HUES6 (cell line): ENCODE data around the gene JPT1.
"Not testable (repeated sequence)": the region's sequence is repeated elsewhere in the genome, so short reads cannot be mapped to it uniquely, and the experiment has no call there.

Experiments used
- H3K27ac ChIP-seq: 2 replicates; pipeline ENCODE4 v1.7.0; 2013; ENCODE audit warnings: low read depth, mild to moderate bottlenecking, low read length, inconsistent platforms
- H3K27me3 ChIP-seq: 2 replicates; pipeline ENCODE4 v1.6.1; 2013; ENCODE audit warnings: low read length; ENCODE audit not compliant: control insufficient read depth, insufficient read depth
- H3K36me3 ChIP-seq: 2 replicates; pipeline ENCODE4 v1.6.1; 2013; ENCODE audit warnings: low read length; ENCODE audit not compliant: control insufficient read depth, insufficient read depth
- H3K4me1 ChIP-seq: 2 replicates; pipeline ENCODE4 v1.6.1; 2013; ENCODE audit warnings: low read length; ENCODE audit not compliant: control insufficient read depth, insufficient read depth
- H3K4me3 ChIP-seq: 2 replicates; pipeline ENCODE4 v1.5.1; 2013; ENCODE audit warnings: low read depth, low read length
- H3K9ac ChIP-seq: one replicate; pipeline ENCODE4 v1.6.1; 2013; ENCODE audit warnings: mild to moderate bottlenecking, low read length
- H3K9me3 ChIP-seq: 2 replicates; pipeline ENCODE4 v1.6.1; 2013; ENCODE audit warnings: low read depth, low read length; ENCODE audit not compliant: control insufficient read depth, insufficient read depth

JPT1 gene

GRCh38 chr17:75181110-75181509, 26.8 kb upstream of the JPT1 start:
- Histone ChIP-seq H3K4me1 (peaks cover 8% of the 10 kb centered on the region; the same call in 1 of the 2 replicates), H3K27me3 (no peaks in the 10 kb centered on the region), H3K9me3 (no peaks in the 10 kb centered on the region), H3K36me3 (peaks cover 48% of the 10 kb centered on the region), H3K27ac (no peak overlapping the region), H3K9ac (peak overlapping the region; percentile 100), H3K4me3 (peak overlapping the region; percentile 97)

GRCh38 chr17:75178453-75178852, 24.1 kb upstream of the JPT1 start:
- peaks cover 75% of the 10 kb centered on the region for H3K36me3 ChIP-seq
- H3K4me3 ChIP-seq = no peak overlapping the region
- no peak overlapping the region for H3K27ac ChIP-seq
- no peaks in the 10 kb centered on the region for H3K9me3 ChIP-seq
- H3K4me1 ChIP-seq = peaks cover 4% of the 10 kb centered on the region; the same call in 1 of the 2 replicates
- no peak overlapping the region for H3K9ac ChIP-seq
- no peaks in the 10 kb centered on the region for H3K27me3 ChIP-seq

GRCh38 chr17:75176625-75177024, 22.3 kb upstream of the JPT1 start:
- Histone ChIP-seq H3K27ac (no peak overlapping the region), H3K36me3 (peaks cover 88% of the 10 kb centered on the region), H3K9ac (no peak overlapping the region), H3K27me3 (no peaks in the 10 kb centered on the region), H3K4me3 (no peak overlapping the region), H3K9me3 (no peaks in the 10 kb centered on the region), H3K4me1 (no peaks in the 10 kb centered on the region; the same call in 1 of the 2 replicates)

DNA sequence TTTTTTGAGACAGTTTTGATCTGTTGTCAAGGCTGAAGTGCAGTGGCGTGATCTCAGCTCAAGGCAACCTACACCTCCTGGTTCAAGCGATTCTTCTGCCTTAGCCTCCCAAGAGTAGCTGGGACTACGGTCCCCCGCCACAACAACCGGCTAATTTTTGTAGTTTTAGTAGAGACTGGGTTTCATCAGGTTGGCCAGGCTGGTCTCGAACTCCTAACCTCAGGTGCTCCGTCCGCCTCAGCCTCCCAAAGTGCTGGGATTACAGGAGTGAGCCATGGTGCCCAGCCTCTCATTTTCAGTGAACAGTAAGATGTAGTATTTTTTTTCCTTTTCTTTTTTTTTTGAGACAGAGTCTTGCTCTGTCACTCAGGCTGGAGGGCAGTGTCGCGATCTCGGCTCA, 20.7 kb upstream of the JPT1 start:
- H3K36me3 ChIP-seq = peaks cover 92% of the 10 kb centered on the region

DNA sequence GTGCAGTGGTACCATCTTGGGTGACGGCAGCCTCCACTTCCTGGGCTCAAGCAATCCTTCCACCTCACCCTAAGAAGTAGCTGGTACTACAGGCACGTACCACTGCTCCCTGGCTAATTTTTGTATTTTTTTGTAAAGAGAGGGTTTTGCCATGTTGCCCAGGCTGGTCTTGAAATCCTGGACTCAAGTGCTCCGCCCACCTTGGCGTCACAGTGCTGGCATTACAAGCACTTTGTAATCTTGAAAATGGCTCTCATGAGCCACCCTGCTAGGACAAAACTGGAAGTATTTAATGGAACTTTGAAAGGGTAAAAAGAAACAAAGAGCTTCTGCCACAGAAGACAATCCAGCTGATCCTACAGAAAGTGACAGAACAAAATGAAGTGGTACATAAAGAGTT, 19.2 kb upstream of the JPT1 start:
- no peaks in the 10 kb centered on the region for H3K27me3 ChIP-seq
- H3K27ac ChIP-seq = no peak overlapping the region
- H3K9me3 ChIP-seq = no peaks in the 10 kb centered on the region
- no peak overlapping the region for H3K4me3 ChIP-seq
- H3K36me3 ChIP-seq = peaks cover 88% of the 10 kb centered on the region
- no peak overlapping the region for H3K9ac ChIP-seq
- H3K4me1 ChIP-seq = no peaks in the 10 kb centered on the region

More for the DNA sequence above, 20.7 kb upstream of the JPT1 start:
- Histone ChIP-seq H3K4me3 (no peak overlapping the region), H3K27me3 (no peaks in the 10 kb centered on the region), H3K9me3 (no peaks in the 10 kb centered on the region), H3K9ac (no peak overlapping the region), H3K4me1 (no peaks in the 10 kb centered on the region), H3K27ac (no peak overlapping the region)

GRCh38 chr17:75168998-75169397, 14.7 kb upstream of the JPT1 start:
- no peak overlapping the region for H3K27ac ChIP-seq
- H3K9me3 ChIP-seq = no peaks in the 10 kb centered on the region
- H3K9ac ChIP-seq = no peak overlapping the region
- H3K27me3 ChIP-seq = no peaks in the 10 kb centered on the region
- no peaks in the 10 kb centered on the region for H3K4me1 ChIP-seq
- H3K36me3 ChIP-seq = peaks cover 75% of the 10 kb centered on the region
- H3K4me3 ChIP-seq = no peak overlapping the region

GRCh38 chr17:75164606-75165005, 10.3 kb upstream of the JPT1 start:
- not testable (repeated sequence) for H3K27me3 ChIP-seq, H3K9ac ChIP-seq, H3K4me1 ChIP-seq, H3K27ac ChIP-seq, H3K4me3 ChIP-seq, H3K9me3 ChIP-seq
- peaks cover 49% of the 10 kb centered on the region for H3K36me3 ChIP-seq

GRCh38 chr17:75163074-75163473, 8.8 kb upstream of the JPT1 start:
- no peaks in the 10 kb centered on the region for H3K4me1 ChIP-seq
- no peaks in the 10 kb centered on the region for H3K27me3 ChIP-seq
- H3K4me3 ChIP-seq = no peak overlapping the region
- no peak overlapping the region for H3K9ac ChIP-seq
- H3K27ac ChIP-seq = no peak overlapping the region
- peaks cover 36% of the 10 kb centered on the region for H3K36me3 ChIP-seq
- no peaks in the 10 kb centered on the region for H3K9me3 ChIP-seq

DNA sequence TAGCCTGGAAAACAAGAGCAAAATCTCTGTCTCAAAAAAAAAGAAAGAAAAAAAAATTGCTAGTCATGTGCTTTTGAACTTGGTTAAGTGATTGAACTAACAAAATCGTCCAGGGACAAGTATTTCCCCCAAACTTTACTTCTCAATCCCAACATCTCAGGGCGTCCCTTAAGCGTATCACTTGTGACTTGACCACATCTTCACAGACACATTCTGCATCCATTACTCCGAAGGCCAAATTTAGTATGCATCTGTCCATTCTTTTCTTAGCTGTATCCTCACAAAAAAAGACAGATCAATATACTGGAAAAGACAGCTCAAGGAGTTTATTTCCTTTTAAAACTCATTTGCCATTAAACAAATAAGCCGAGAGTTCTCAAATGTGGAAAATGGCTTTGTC, 5.9 kb upstream of the JPT1 start:
- Histone ChIP-seq H3K36me3 (peaks cover 14% of the 10 kb centered on the region; the same call in 1 of the 2 replicates), H3K4me3 (no peak overlapping the region), H3K27ac (no peak overlapping the region), H3K4me1 (peaks cover 5% of the 10 kb centered on the region), H3K9ac (no peak overlapping the region), H3K9me3 (no peaks in the 10 kb centered on the region), H3K27me3 (no peaks in the 10 kb centered on the region)

GRCh38 chr17:75159196-75160031, 5.1 kb upstream of the JPT1 start:
- Histone ChIP-seq H3K36me3 (peaks cover 11% of the 10 kb centered on the region; the same call in 1 of the 2 replicates), H3K9ac (no peak overlapping the region), H3K4me3 (no peak overlapping the region), H3K4me1 (peaks cover 11% of the 10 kb centered on the region), H3K9me3 (no peaks in the 10 kb centered on the region), H3K27ac (0 out of 2 replicates have a peak overlapping the region, but pooled peaks have one; percentile 26), H3K27me3 (no peaks in the 10 kb centered on the region)

GRCh38 chr17:75158480-75158879, 4.2 kb upstream of the JPT1 start:
- not testable (repeated sequence) for H3K9me3 ChIP-seq, H3K4me3 ChIP-seq, H3K9ac ChIP-seq, H3K36me3 ChIP-seq, H3K27me3 ChIP-seq, H3K27ac ChIP-seq
- H3K4me1 ChIP-seq = peaks cover 11% of the 10 kb centered on the region
